Activated T-cell treated with anti-CD3 and anti-CD28 coated beads, Interleukin-2, amount 50 U/mL, for 4 hours (primary cell): ENCODE results near the gene MARCHF9. TPM values are rescaled to one million over a fixed set of nuclear protein-coding genes. Genes with fewer than 3 reads are reported as not detected.

ENCODE experiments used
- ATAC-seq, 2 donors: fragments of 200-7000 bp; cut with Tn5 transposase; one replicate each; pipeline ENCODE4 v1.10.0; 2021
- DNase-seq: peaks from one replicate; pipeline ENCODE4 v3.0.0-alpha.2; 2020
- H3K27me3 Mint-ChIP-seq: one replicate; pipeline ENCODE4 v1.8.0; 2021; ENCODE audit warnings: low read depth, mixed read lengths
- H3K36me3 Mint-ChIP-seq: one replicate; pipeline ENCODE4 v1.8.0; 2022; ENCODE audit warnings: mixed read lengths; ENCODE audit not compliant: insufficient read depth
- H3K4me1 Mint-ChIP-seq: one replicate; pipeline ENCODE4 v1.8.0; 2021; ENCODE audit warnings: low read depth, mixed read lengths
- H3K4me3 Mint-ChIP-seq: one replicate; pipeline ENCODE4 v1.8.0; 2021; ENCODE audit warnings: mild to moderate bottlenecking, moderate library complexity, mixed read lengths
- H3K9me3 Mint-ChIP-seq: one replicate; pipeline ENCODE4 v1.8.0; 2021; ENCODE audit warnings: mixed read lengths
- total RNA-seq, 3 donors: library from RNA; stranded (reverse); gene quantifications; one replicate each; pipeline ENCODE4 v1.2.1, GENCODE V29; 2021

MARCHF9 gene
- total RNA-seq, 3 donors from 2014 or later: 15.7 to 17.6 (median 17.3) TPM

DNA sequence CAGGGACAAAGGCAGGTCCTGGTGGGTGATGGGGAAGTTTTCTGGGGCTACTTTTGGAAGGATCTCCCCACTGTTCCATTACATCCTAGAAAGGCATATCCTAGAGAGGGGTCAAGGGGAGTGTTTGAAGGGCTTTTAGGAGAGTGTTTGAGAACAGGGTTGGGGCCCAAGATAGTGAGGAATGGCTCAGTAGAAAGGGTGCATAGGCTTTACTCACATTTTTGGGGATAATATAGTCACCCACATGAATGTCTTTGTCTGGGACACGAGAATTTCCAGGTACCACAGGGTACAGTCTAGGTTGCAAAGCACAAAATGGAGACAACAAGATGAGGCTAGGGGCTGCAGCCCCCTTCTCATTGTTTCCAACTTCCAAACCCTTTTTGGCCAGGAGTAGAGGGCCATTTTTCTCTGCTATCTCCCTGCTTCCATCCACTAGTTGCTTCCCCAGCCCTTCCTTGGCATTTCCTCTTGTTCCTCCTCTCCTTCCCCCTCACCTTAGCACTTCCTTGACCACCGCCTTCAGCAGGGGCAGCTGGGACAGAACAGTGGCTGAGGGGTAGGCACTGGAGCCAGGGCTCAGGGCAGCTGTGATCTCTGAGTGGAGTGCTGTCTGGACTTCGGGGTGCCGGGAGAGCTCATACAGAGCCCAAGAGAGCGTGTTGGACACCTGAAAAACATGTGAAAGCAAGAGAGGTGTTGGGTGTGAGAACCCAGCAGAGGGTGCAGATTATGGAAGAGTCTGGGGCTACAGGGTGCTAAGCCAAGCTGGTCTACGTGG, 9.2 kb downstream of the MARCHF9 start:
- Mint-ChIP-seq H3K4me1 (peaks cover 34% of the 10 kb centered on the region), H3K36me3 (peaks cover 22% of the 10 kb centered on the region), H3K27me3 (peaks cover 26% of the 10 kb centered on the region), H3K4me3 (peak overlapping the region; percentile 90), H3K9me3 (no peaks in the 10 kb centered on the region)
- no peak for DNase-seq
- no peak for ATAC-seq

DNA sequence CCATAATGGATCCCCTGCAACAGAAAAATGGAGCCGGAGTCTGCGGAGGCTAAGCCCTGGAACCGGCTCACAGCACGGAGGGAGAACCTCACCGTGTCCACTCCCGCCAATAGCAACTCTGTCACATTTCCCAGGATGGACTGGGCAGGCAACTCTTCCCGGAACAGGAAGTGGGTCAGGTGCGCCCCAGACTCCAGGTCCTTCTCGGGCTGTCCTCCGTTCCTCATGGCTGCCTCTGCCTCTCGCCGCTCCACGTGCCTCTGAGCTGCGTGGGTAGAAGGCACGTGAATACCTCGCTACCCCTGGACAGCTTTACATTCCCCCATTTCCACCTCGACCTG, 9.7 kb downstream of the MARCHF9 start:
- peaks cover 30% of the 10 kb centered on the region for H3K4me1 Mint-ChIP-seq
- DNase-seq: no peak
- H3K27me3 Mint-ChIP-seq: peaks cover 26% of the 10 kb centered on the region
- no peaks in the 10 kb centered on the region for H3K9me3 Mint-ChIP-seq
- peak overlapping the region; percentile 90 for H3K4me3 Mint-ChIP-seq
- peaks cover 23% of the 10 kb centered on the region for H3K36me3 Mint-ChIP-seq
- ATAC-seq: peak; percentile 31 to 32

DNA sequence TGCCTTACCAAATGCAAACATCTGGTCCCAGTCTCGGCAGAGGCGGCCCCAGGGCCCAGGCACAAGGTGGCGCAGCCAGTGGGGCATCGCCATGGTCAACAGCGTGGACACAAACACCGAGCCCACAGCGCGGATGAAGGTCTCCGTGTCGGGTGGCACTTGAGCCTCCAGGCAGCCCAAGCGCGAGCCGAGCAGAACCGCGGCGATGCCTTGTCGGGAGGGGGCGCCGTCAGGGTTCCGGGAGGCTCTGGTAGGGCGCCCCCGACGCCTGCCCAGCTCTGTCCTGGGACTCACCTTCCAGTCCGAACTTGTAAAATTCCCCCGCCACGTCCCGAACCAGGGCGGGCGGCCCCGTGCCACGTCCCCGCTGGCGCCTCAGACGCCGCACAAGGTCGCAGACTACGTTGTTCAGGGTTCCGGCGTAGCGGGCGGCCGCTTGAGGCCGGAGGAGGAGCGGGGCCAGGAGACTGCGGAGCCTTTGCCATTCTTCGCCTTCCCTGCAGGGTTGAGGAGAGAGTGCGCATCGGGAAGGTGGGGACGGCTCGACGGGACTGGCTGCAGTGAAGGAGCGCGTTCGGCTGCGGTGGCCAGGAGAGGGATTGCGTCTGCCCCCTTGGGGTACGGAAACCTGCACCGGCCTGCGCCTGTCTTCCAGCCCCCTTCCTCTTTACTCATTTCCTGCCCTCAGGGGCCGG, 10.2 kb downstream of the MARCHF9 start:
- Mint-ChIP-seq H3K4me1 (peaks cover 31% of the 10 kb centered on the region), H3K9me3 (no peaks in the 10 kb centered on the region), H3K4me3 (peak overlapping the region; percentile 90), H3K36me3 (peaks cover 26% of the 10 kb centered on the region), H3K27me3 (peaks cover 26% of the 10 kb centered on the region)
- ATAC-seq (peak; percentile 74 to 80), DNase-seq (peak; percentile 52)

DNA sequence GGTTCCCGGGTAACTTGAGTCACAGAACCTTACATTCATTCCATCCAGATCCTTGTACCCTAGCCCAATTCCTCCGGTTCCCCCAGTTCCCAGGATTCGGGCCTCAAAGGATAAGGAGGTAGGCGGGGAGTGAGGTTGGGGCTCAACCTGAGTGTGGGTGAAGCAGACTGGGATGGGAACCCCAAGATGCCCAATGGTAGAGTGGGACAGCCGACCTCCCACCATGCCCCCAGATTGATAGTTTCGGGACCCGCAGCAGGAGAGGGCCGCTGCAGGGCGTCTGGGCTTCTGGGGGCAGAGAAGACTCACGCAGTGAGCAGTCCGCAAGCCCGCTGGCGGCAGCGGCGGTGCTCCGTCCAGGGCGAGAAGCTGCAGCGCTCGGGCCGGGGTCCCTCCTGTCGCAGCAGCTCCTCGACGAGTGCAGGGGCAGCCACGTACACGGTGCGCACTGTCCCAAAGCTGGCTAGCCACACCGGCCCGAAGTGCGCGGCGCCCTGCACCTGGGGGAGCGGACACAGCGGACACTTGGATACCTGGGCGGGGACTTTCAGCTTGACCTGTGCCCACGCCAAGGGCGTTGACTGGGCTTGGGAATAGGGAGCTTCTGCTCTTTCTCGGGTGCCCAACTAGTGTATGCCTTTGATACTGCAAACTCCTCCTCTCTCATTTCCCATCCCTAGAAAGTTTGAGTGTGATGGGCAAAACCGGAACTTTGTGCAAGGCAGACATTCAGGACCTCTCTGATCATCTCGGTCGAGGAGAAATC, 11.0 kb downstream of the MARCHF9 start:
- peaks cover 32% of the 10 kb centered on the region for H3K36me3 Mint-ChIP-seq
- DNase-seq (no peak), ATAC-seq (peak; percentile 11 to 18)
- no peaks in the 10 kb centered on the region for H3K9me3 Mint-ChIP-seq
- H3K4me1 Mint-ChIP-seq: peaks cover 37% of the 10 kb centered on the region
- peaks cover 26% of the 10 kb centered on the region for H3K27me3 Mint-ChIP-seq
- peak overlapping the region; percentile 90 for H3K4me3 Mint-ChIP-seq

DNA sequence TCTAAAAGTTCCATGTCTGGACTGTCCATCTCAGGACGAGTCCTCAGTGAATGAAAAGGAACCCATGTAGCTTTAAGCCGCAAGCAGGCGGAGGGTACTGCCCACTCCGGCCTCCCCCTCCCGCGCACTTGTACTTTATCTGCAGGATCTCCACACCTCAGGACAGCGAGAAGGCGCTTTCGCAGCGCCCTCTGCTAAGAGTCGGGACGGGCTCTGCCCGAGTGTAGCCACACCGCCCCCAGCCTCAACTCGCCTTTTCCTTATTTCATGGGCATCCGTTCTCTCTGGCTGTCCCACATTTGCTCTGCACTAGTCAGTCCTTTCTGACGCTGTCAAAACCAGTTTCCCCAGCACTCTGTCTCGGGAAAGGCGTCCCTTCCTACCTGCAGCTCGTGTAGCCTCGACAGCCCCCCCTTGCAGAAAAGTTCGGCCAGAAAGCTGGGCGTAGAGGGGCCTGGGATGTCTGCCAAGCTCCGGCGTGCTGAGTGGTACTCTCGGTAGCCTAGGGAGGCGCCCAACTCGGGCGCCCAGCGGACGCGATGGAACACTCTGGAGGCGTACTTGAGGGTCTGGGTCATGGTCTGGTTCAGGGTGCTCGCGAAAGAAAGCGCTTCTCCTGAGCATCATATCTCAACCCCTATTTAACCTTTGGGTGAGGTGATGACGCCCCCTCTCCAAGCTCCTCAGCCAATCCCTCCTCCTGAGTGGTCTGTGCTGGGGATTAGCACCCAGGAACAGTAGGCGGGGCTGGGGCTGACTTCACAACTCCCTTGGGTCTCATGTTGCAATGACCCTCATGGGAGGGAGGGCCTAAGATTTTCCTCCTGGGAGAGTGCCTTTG, 11.8 kb downstream of the MARCHF9 start, which contains the start of gene CYP27B1:
CYP27B1 (minus strand) TSS at position 615 of the 841 bp plus-strand sequence; CDS start at position 578, 37 bp downstream.
- DNase-seq (no peak), ATAC-seq (peak in 1 of 2 donors; percentile 3)
- no peaks in the 10 kb centered on the region for H3K9me3 Mint-ChIP-seq
- H3K27me3 Mint-ChIP-seq: peaks cover 26% of the 10 kb centered on the region
- peak within 1 kb of the TSS; percentile 90 for H3K4me3 Mint-ChIP-seq
- peaks cover 33% of the 10 kb centered on the region for H3K36me3 Mint-ChIP-seq
- H3K4me1 Mint-ChIP-seq: peaks cover 42% of the 10 kb centered on the region

DNA sequence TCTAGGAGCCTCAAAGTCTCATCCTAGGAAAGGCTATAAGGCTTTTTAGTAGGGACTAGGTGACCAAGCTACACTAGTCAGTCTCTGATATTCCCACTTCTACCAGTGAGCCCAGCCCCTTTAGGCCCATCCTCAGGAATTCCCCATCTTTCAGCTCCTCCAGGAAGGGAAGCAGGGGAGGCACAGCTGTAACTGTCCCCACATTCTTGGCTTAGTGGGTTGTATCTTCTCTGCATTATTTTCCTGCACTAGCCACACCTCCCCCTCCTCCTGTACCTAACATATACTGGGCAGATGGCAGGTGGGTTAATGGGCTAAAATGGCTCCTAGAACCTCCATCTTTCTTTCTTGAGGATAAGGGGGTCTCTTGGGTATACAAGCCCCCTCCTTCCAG, 12.4 kb downstream of the MARCHF9 start:
- Mint-ChIP-seq H3K4me3 (no peak overlapping the region), H3K27me3 (peaks cover 26% of the 10 kb centered on the region), H3K4me1 (peaks cover 44% of the 10 kb centered on the region), H3K9me3 (no peaks in the 10 kb centered on the region), H3K36me3 (peaks cover 33% of the 10 kb centered on the region)
- DNase-seq (no peak), ATAC-seq (no peak)

DNA sequence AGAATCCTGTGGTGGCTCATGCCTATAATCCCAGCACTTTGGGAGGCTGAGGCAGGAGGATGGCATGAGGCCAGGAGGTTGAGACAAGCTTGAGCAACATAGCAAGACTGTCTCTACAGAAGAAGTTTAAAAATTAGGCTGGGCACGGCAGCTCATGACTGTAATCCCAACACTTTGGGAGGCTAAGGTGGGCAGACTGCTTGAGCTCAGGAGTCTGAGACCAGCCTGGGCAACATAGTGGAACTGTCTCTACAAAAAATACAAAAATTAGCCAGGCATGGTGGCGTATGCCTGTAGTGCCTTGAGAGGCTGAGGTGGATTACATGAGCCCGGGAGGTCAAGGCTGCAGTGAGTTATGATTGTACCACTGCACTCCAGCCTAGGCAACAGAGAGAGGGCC, 13.0 kb downstream of the MARCHF9 start:
- Mint-ChIP-seq H3K9me3 (no peaks in the 10 kb centered on the region), H3K36me3 (peaks cover 30% of the 10 kb centered on the region), H3K27me3 (peaks cover 26% of the 10 kb centered on the region), H3K4me3 (no peak overlapping the region), H3K4me1 (peaks cover 47% of the 10 kb centered on the region)
- ATAC-seq (no peak), DNase-seq (no peak)

DNA sequence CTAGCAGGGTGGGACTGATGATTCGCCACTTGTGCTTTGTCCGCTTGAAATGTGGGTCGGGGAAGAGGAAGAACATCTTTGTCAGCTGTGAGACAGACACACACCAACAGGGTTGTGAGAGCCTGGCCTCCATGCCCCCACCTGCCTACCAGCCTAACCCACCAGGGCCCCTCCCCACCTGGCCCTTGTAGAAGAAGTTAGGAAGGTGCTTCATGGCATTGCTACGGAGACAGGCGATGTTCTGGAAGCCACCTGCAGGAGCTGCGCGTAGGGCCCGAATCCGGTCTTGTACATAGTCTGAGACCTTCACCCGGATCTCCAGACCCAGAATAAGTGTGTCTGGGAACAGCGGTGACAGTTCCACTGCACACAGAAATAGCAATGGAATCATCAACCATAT, 14.7 kb downstream of the MARCHF9 start:
- ATAC-seq (no peak), DNase-seq (no peak)
- no peaks in the 10 kb centered on the region for H3K9me3 Mint-ChIP-seq
- H3K36me3 Mint-ChIP-seq: peaks cover 25% of the 10 kb centered on the region
- peaks cover 15% of the 10 kb centered on the region for H3K27me3 Mint-ChIP-seq
- H3K4me1 Mint-ChIP-seq: peaks cover 44% of the 10 kb centered on the region
- peak overlapping the region; percentile 49 for H3K4me3 Mint-ChIP-seq

DNA sequence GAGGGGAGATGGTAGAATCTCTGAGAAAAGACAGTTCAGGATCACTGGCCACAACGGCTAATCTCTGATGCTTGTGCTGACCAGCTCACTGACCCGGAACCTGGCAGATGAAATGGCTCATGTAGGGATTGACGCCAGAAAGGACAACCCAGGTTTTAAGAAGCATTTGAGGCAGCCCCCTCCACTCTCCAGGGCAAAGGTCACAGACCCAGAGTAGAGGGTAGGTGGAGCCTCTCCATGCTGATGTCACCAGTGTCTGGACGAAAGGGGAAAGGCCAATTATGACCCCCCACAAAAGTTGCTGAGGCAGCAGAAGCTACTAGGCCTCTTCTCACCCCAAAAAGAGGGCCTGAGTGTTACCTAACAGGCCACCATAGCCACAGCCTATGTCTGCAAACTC, 15.8 kb downstream of the MARCHF9 start:
- ATAC-seq: no peak

DNA sequence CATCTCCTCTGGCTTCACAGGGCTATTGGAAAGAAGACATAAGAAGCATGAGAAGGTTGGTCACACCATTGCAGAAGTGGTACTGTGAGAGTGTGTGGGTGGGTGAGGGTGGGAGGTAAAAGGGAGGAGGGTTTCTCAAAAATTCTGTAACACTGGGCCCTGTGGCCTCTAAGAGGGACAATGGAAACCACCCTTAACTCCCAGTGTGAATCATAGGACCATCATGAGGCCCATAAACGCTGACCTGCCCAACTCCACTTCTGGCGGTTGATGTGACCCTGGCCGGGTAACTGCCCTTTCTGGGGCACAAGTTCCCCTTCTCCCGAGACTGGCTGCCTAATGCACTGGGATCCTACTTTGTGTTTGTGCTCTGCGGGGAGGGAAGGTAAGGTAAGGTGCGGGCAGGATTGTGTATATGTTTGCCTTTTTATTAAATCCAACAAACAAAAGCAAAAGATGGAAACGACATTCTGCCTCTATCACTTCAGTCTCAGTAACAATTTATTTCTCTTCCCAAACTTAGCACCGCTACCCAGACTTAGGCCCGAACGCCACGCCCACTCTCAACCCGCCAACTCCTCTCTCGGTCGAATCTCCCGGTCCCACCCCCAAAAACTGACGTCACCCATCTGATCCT, 16.5 kb downstream of the MARCHF9 start:
- no peaks in the 10 kb centered on the region for H3K9me3 Mint-ChIP-seq
- peaks cover 31% of the 10 kb centered on the region for H3K36me3 Mint-ChIP-seq
- ATAC-seq: peak; percentile 80 to 83
- H3K27me3 Mint-ChIP-seq: peaks cover 7% of the 10 kb centered on the region
- H3K4me1 Mint-ChIP-seq: peaks cover 32% of the 10 kb centered on the region
- DNase-seq: peak; percentile 91
- H3K4me3 Mint-ChIP-seq: peak overlapping the region; percentile 98

More for the DNA sequence above, 15.8 kb downstream of the MARCHF9 start:
- no peaks in the 10 kb centered on the region for H3K9me3 Mint-ChIP-seq
- peak overlapping the region; percentile 98 for H3K4me3 Mint-ChIP-seq
- peaks cover 10% of the 10 kb centered on the region for H3K27me3 Mint-ChIP-seq
- peaks cover 37% of the 10 kb centered on the region for H3K4me1 Mint-ChIP-seq
- no peak for DNase-seq
- peaks cover 29% of the 10 kb centered on the region for H3K36me3 Mint-ChIP-seq

DNA sequence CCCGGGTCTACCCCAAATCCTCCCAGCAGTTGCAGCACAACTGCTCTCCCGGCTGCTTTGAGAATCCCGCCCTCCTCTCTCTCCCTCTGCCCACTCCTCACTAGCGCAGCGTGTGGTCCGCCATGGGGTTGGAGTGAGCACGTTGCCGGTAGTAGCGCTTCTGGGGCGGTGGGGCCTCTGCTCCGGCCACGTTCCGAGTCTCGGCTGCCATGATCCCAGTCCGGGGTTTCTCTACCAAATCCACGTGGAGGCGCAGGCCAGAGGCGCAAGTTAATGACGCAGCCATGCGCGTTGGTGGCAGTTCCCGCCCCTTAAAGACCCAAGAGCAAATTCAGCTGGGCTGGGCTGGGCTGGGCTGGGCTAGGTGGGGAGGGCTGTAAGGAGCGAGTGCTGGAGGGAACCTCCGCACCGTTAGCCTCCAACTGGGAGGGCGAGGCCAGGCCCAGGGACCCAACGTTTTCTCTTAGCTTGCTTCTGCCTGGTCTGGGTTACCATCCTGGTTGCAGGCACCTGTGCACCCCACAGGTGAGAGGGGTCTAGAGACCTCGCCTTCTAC, 17.0 kb downstream of the MARCHF9 start, which contains the start of gene METTL1:
METTL1 (minus strand) TSS at position 233 of the 556 bp plus-strand sequence; CDS start at position 211, 22 bp downstream.
- Mint-ChIP-seq H3K9me3 (no peaks in the 10 kb centered on the region), H3K36me3 (peaks cover 31% of the 10 kb centered on the region), H3K4me1 (peaks cover 26% of the 10 kb centered on the region), H3K27me3 (peaks cover 2% of the 10 kb centered on the region), H3K4me3 (peak within 1 kb of the TSS; percentile 98)
- peak; percentile 90 for DNase-seq
- peak; percentile 88 for ATAC-seq

DNA sequence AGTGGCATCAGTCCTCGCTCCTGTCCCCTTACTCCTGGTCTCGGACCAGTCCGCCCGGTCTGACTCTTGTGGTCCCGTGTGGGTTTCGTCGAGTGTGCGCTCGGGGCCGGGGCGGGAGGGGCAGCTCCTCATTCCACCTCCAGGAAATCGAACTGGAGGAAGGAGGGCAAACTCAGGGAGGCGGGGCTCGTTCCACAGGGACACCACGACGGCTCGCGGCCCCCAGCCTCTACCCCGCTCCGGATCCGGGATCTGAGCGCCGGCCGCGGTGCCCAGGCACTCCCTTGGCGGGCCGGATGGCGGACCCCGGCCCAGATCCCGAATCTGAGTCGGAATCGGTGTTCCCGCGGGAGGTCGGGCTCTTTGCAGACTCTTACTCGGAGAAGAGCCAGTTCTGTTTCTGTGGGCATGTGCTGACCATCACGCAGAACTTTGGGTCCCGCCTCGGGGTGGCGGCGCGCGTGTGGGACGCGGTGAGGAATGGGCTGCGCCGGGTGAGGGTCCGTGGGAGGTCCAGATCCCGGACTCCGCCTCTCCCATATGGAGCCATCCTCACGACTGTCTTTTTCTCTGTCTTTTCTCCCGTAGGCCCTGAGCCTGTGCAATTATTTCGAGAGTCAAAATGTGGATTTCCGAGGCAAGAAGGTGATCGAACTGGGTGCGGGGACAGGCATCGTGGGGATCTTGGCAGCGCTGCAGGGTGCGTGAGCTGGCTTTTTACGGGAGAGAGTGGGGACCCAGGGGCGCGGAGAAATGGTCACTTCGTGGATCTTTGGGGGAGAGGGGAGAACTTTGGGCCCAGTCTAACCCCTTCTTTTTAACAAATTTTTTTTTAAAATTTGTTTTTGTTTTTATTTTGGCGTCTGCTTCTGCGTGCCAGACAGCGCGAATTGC, 17.8 kb downstream of the MARCHF9 start, which contains the start of gene EEF1AKMT3:
EEF1AKMT3 (plus strand) TSS at position 186 of the 894 bp plus-strand sequence; CDS start at position 297, 111 bp downstream.
- Mint-ChIP-seq H3K36me3 (peaks cover 31% of the 10 kb centered on the region), H3K4me3 (peak within 1 kb of the TSS; percentile 98)

More for the DNA sequence above, 17.8 kb downstream of the MARCHF9 start, which contains the start of gene EEF1AKMT3:
- Mint-ChIP-seq H3K4me1 (peaks cover 25% of the 10 kb centered on the region), H3K27me3 (no peaks in the 10 kb centered on the region), H3K9me3 (no peaks in the 10 kb centered on the region)
- ATAC-seq (peak; percentile 26 to 31), DNase-seq (no peak)
